ENCODE data around the gene TBCCD1.

- TF ChIP-seq POLR2AphosphoS5 (IDR thresholded peaks at IDR 0.05; ENCODE audit: low read depth, low read length) (no peak), CTCF (IDR thresholded peaks at IDR 0.05; ENCODE audit: control extremely low read depth in 1 of 3, insufficient read depth in 1 of 3, low read depth in 1 of 3, low read length in 3 of 3) (no peak), RFX5 (IDR thresholded peaks at IDR 0.05; ENCODE audit: borderline replicate concordance, low read depth, low read length) (no peak), POLR2A (IDR thresholded peaks at IDR 0.05; ENCODE audit: control extremely low read depth in 1 of 2, low read depth in 2 of 2, low read length in 2 of 2) (no peak), RXRA (IDR thresholded peaks at IDR 0.05; ENCODE audit: insufficient read depth, low read depth, low read length) (no peak), GTF2F1 (IDR thresholded peaks at IDR 0.05; ENCODE audit: borderline replicate concordance, low read depth, low read length) (no peak), RAD21 (IDR thresholded peaks at IDR 0.05 in 1 of 2, conservative IDR thresholded peaks at IDR 0.05 in 1 of 2; ENCODE audit: low read depth in 2 of 2, low read length in 2 of 2) (no peak), MAFK (IDR thresholded peaks at IDR 0.05; ENCODE audit: low read depth, low read length) (no peak), BRCA1 (IDR thresholded peaks at IDR 0.05; ENCODE audit: low read depth, low read length) (no peak), SP1 (IDR thresholded peaks at IDR 0.05; ENCODE audit: low read depth, low read length) (no peak), ZNF274 (IDR thresholded peaks at IDR 0.05; ENCODE audit: borderline replicate concordance, extremely low read depth, low read length) (no peak)
Measured at GRCh38 chr3:186594591-186595113, 27.5 kb upstream of the TBCCD1 start.
